ENCODE data around the gene SLC25A21. TPM values are rescaled to one million over a fixed set of nuclear protein-coding genes. Genes with fewer than 3 reads are reported as not detected.

Gene SLC25A21
- total and polyA plus RNA-seq, 2 of the 13 experiments (the other 11 are each of a cell fraction or from before 2014, with no cell fraction given): 1.9 to 2.9 TPM

DNA sequence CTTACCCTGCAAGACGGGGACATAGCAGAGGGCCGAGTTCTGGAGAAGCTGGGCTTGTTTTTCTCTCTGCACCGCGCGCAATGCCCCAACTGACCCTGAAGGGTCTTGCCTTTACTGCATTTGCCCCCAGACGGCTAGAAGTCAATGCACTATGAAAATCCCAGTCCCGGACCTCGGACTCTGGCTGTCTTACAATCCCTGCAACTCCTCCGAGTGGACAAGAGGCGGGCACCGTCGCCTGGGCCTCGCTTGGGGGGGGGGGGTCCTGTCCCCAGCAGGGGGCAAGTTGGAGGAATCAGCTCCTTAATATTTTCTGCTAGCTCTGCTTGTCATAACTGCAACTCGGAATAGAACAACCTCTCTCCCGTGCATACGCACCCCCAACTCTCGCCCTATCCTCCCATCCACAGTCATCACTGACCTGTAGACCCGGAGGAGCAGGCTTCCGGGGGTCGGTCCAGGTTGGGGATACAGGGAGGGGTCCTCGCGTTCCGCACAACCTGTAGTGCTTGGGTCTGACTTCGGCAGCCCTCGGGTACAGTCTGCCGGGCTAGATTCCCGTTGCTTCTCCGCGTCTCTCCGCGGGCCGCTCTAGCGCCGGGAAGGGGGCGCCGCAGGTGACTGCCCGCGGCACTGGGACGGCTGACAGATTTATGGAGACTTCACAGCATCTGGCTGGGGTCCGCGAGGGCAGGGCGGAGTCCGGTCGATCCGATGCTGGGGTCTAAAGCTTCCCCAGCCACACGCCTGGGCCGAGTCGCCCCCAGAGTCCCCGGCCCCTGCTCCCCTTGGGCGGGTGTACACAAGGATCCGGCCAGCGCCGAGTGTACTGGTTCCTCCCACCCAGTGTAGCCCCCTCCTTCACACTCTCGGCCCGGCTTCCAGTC is 514.0 kb downstream of the SLC25A21 start (continued):
- TF ChIP-seq, protein P1, sequence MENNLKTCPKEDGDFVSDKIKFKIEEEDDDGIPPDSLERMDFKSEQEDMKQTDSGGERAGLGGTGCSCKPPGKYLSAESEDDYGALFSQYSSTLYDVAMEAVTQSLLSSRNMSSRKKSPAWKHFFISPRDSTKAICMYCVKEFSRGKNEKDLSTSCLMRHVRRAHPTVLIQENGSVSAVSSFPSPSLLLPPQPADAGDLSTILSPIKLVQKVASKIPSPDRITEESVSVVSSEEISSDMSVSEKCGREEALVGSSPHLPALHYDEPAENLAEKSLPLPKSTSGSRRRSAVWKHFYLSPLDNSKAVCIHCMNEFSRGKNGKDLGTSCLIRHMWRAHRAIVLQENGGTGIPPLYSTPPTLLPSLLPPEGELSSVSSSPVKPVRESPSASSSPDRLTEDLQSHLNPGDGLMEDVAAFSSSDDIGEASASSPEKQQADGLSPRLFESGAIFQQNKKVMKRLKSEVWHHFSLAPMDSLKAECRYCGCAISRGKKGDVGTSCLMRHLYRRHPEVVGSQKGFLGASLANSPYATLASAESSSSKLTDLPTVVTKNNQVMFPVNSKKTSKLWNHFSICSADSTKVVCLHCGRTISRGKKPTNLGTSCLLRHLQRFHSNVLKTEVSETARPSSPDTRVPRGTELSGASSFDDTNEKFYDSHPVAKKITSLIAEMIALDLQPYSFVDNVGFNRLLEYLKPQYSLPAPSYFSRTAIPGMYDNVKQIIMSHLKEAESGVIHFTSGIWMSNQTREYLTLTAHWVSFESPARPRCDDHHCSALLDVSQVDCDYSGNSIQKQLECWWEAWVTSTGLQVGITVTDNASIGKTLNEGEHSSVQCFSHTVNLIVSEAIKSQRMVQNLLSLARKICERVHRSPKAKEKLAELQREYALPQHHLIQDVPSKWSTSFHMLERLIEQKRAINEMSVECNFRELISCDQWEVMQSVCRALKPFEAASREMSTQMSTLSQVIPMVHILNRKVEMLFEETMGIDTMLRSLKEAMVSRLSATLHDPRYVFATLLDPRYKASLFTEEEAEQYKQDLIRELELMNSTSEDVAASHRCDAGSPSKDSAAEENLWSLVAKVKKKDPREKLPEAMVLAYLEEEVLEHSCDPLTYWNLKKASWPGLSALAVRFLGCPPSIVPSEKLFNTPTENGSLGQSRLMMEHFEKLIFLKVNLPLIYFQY (CRISPR knock-in tag; IDR thresholded peaks at IDR 0.05; ENCODE audit: borderline replicate concordance): no peak
- TF ChIP-seq RFX3 (CRISPR knock-in tag; IDR thresholded peaks at IDR 0.05): no peak
- TF ChIP-seq NR1H2 (CRISPR knock-in tag; IDR thresholded peaks at IDR 0.05; ENCODE audit: borderline replicate concordance, low read depth): no peak
- TF ChIP-seq, protein P2, sequence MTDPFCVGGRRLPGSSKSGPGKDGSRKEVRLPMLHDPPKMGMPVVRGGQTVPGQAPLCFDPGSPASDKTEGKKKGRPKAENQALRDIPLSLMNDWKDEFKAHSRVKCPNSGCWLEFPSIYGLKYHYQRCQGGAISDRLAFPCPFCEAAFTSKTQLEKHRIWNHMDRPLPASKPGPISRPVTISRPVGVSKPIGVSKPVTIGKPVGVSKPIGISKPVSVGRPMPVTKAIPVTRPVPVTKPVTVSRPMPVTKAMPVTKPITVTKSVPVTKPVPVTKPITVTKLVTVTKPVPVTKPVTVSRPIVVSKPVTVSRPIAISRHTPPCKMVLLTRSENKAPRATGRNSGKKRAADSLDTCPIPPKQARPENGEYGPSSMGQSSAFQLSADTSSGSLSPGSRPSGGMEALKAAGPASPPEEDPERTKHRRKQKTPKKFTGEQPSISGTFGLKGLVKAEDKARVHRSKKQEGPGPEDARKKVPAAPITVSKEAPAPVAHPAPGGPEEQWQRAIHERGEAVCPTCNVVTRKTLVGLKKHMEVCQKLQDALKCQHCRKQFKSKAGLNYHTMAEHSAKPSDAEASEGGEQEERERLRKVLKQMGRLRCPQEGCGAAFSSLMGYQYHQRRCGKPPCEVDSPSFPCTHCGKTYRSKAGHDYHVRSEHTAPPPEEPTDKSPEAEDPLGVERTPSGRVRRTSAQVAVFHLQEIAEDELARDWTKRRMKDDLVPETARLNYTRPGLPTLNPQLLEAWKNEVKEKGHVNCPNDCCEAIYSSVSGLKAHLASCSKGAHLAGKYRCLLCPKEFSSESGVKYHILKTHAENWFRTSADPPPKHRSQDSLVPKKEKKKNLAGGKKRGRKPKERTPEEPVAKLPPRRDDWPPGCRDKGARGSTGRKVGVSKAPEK (CRISPR knock-in tag; IDR thresholded peaks at IDR 0.05; ENCODE audit: borderline replicate concordance): no peak
- TF ChIP-seq ZFAT (CRISPR knock-in tag; conservative IDR thresholded peaks at IDR 0.05): no peak
- no peak for TF ChIP-seq HMGA1 (CRISPR knock-in tag; conservative IDR thresholded peaks at IDR 0.05)
- TF ChIP-seq ZNF879 (CRISPR knock-in tag; IDR thresholded peaks at IDR 0.05): no peak
- TF ChIP-seq TARDBP (CRISPR knock-in tag; IDR thresholded peaks at IDR 0.05): 0 out of 2 replicates have a peak, but pooled peaks have one; percentile 20
- TF ChIP-seq, protein P3, sequence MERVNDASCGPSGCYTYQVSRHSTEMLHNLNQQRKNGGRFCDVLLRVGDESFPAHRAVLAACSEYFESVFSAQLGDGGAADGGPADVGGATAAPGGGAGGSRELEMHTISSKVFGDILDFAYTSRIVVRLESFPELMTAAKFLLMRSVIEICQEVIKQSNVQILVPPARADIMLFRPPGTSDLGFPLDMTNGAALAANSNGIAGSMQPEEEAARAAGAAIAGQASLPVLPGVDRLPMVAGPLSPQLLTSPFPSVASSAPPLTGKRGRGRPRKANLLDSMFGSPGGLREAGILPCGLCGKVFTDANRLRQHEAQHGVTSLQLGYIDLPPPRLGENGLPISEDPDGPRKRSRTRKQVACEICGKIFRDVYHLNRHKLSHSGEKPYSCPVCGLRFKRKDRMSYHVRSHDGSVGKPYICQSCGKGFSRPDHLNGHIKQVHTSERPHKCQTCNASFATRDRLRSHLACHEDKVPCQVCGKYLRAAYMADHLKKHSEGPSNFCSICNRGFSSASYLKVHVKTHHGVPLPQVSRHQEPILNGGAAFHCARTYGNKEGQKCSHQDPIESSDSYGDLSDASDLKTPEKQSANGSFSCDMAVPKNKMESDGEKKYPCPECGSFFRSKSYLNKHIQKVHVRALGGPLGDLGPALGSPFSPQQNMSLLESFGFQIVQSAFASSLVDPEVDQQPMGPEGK (CRISPR knock-in tag; IDR thresholded peaks at IDR 0.05): no peak
- no peak for TF ChIP-seq ZNF274 (CRISPR knock-in tag; IDR thresholded peaks at IDR 0.05)
- no peak for TF ChIP-seq ARHGAP35 (CRISPR knock-in tag; IDR thresholded peaks at IDR 0.05; ENCODE audit: borderline replicate concordance)
- TF ChIP-seq HOXA9 (CRISPR knock-in tag; IDR thresholded peaks at IDR 0.05; ENCODE audit: borderline replicate concordance): no peak
- TF ChIP-seq ZNF777 (CRISPR knock-in tag; IDR thresholded peaks at IDR 0.05): peak; percentile 44; the same call in 1 of the 2 replicates
- no peak for TF ChIP-seq CREB1 (IDR thresholded peaks at IDR 0.05)
- TF ChIP-seq CREB1 (CRISPR knock-in tag; IDR thresholded peaks at IDR 0.05): no peak
- TF ChIP-seq, protein P4, sequence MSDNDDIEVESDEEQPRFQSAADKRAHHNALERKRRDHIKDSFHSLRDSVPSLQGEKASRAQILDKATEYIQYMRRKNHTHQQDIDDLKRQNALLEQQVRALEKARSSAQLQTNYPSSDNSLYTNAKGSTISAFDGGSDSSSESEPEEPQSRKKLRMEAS (IDR thresholded peaks at IDR 0.05): no peak
- no peak for TF ChIP-seq REXO4 (CRISPR knock-in tag; IDR thresholded peaks at IDR 0.05; ENCODE audit: borderline replicate concordance)
- no peak for TF ChIP-seq CBX5 (CRISPR knock-in tag; IDR thresholded peaks at IDR 0.05; ENCODE audit: borderline replicate concordance)
- TF ChIP-seq SMC3 (IDR thresholded peaks at IDR 0.05; ENCODE audit: low read length): no peak
- 0 out of 2 replicates have a peak, but pooled peaks have one; percentile 23 for TF ChIP-seq SP4 (CRISPR knock-in tag; IDR thresholded peaks at IDR 0.05)
